Brain microvascular endothelial cell (primary cell): ENCODE results near the gene PRIMPOL.

Experiments used
- DNase-seq: peaks from one replicate; pipeline ENCODE4 v3.0.0-alpha.2; 2020
- H3K27ac ChIP-seq: fragments of 250-450 bp; sonication (Bioruptor Pico); 2 replicates; pipeline ENCODE4 v1.5.1; 2020; ENCODE audit warnings: mild to moderate bottlenecking, moderate library complexity
- H3K27me3 ChIP-seq: fragments of 250-450 bp; sonication (Bioruptor Pico); replicated peaks from 2 replicates; pipeline ENCODE4 v1.5.1; 2020; ENCODE audit warnings: mild to moderate bottlenecking
- H3K36me3 ChIP-seq: fragments of 250-450 bp; sonication (Bioruptor Pico); replicated peaks from 2 replicates; pipeline ENCODE4 v1.5.1; 2020; ENCODE audit warnings: mild to moderate bottlenecking
- H3K4me3 ChIP-seq: 2 replicates; pipeline ENCODE4 v1.5.1; 2011; ENCODE audit warnings: low read depth, mild to moderate bottlenecking, control low read depth, low read length, moderate library complexity
- CTCF ChIP-seq: IDR thresholded peaks from 2 replicates; pipeline ENCODE4 v1.5.1; 2011; ENCODE audit warnings: low read depth, mild to moderate bottlenecking, moderate library complexity, low read length, control low read depth, inconsistent platforms; ENCODE audit errors: missing control alignments
- in situ Hi-C: cut with HindIII; loops from 2 replicates; pipeline ENCODE4 v1.10.0; 2017; ENCODE audit warnings: low sequenced_read_pairs, low pct_ligation_motif_present

PRIMPOL gene

DNA sequence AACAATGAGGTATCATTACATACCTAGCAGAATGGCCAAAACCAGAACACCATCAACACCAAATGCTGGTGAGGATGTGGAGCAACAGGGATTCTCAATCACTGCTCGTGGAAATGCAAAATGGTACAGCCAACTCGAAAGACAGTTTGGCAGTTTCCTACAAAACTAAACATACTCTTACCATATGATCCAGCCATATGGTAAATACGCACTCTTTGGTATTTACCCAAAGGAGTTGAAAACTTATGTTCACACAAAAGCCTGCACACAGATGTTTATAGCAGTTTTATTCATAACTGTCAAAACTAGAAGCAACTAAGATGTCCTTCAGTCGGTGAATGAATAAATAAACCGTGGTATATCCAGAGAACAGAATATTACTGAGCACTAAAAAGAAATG lies 8.1 kb upstream of the PRIMPOL start:
- in situ Hi-C loops: no loop called here
- Histone ChIP-seq H3K4me3 (no peak overlapping the region), H3K27me3 (no peaks in the 10 kb centered on the region), H3K27ac (no peak overlapping the region), H3K36me3 (peaks cover 21% of the 10 kb centered on the region)
- TF ChIP-seq CTCF: no peak
- DNase-seq: no peak

DNA sequence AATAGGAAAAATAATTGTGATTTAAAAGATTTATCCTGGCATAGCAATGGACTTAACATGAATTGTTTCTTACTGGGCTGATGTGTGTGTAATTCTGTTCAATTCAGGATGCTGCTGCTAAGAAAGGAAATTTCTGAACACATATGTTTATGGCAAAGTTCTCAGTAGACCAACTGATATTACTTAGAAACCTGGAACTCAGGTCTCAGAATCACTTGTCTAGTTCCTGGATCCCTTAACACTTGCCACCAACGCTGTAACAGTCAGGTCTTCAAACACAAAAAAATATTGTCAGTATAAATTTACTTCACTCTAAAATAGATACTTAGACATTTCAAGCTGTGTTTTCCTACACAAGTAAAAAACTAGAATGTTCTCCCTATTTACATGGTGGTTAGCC lies 5.8 kb upstream of the PRIMPOL start:
- no peak for TF ChIP-seq CTCF
- no peak for DNase-seq
- Histone ChIP-seq H3K4me3 (no peak overlapping the region), H3K36me3 (peaks cover 8% of the 10 kb centered on the region), H3K27ac (no peak overlapping the region), H3K27me3 (no peaks in the 10 kb centered on the region)
- in situ Hi-C loops: no loop called here

- no peak for DNase-seq
- H3K27me3 ChIP-seq: no peaks in the 10 kb centered on the region
- in situ Hi-C loops: no loop called here
- no peak overlapping the region for H3K4me3 ChIP-seq
- no peak for TF ChIP-seq CTCF
- H3K27ac ChIP-seq: peak overlapping the region; percentile 69
- peaks cover 5% of the 10 kb centered on the region for H3K36me3 ChIP-seq
Measured at GRCh38 chr4:184644553-184645307, 4.8 kb upstream of the PRIMPOL start.

- no peak for TF ChIP-seq CTCF
Measured at GRCh38 chr4:184645904-184646610, 3.5 kb upstream of the PRIMPOL start.

GRCh38 chr4:184647266-184648053 lies 2.1 kb upstream of the PRIMPOL start:
- DNase-seq: no peak
- no peak for TF ChIP-seq CTCF

More at GRCh38 chr4:184645904-184646610, 3.5 kb upstream of the PRIMPOL start:
- H3K27ac ChIP-seq: no peak overlapping the region
- DNase-seq: no peak
- no peak overlapping the region for H3K4me3 ChIP-seq
- H3K27me3 ChIP-seq: no peaks in the 10 kb centered on the region
- in situ Hi-C loops: no loop called here
- H3K36me3 ChIP-seq: peaks cover 5% of the 10 kb centered on the region

More at GRCh38 chr4:184647266-184648053, 2.1 kb upstream of the PRIMPOL start:
- H3K27me3 ChIP-seq: no peaks in the 10 kb centered on the region
- peak overlapping the region; percentile 76 for H3K4me3 ChIP-seq
- in situ Hi-C loops: no loop called here
- peaks cover under 1% of the 10 kb centered on the region for H3K36me3 ChIP-seq
- H3K27ac ChIP-seq: peak overlapping the region; percentile 81
